OCI-LY7 (cell line): ENCODE results near the gene ENOX1. TPM values are rescaled to one million over a fixed set of nuclear protein-coding genes. Genes with fewer than 3 reads are reported as not detected.

Source experiments
- BruUV-seq: library from RNA; stranded (reverse); fragments of 400-500 nt; replicated peaks from 2 replicates; lab custom pipeline; 2021; lab: Mats Ljungman, UMichigan
- CTCF ChIA-PET: fragments of 300-600 bp; sonication (Branson Sonifier 250); formaldehyde crosslinking; loops from one replicate; lab custom pipeline; 2022; ENCODE audit warnings: antibody characterized with exemption; ENCODE audit not compliant: unreplicated experiment; lab: Charles Lee
- POLR2A ChIA-PET: fragments of 300-600 bp; sonication (Branson Sonifier 250); formaldehyde crosslinking; loops from one replicate; lab custom pipeline; 2022; ENCODE audit warnings: antibody characterized with exemption; lab: Charles Lee
- DNase-seq: peaks from one replicate; pipeline ENCODE4 v3.0.0-alpha.2; 2015; ENCODE audit warnings: low spot score
- H2AFZ ChIP-seq: fragments of 200-600 bp; sonication (generic), shearing (Covaris generic); 2 replicates; pipeline ENCODE4 v1.6.1; 2014; ENCODE audit warnings: mild to moderate bottlenecking, antibody characterized with exemption, low read length, moderate library complexity
- H3K27ac ChIP-seq: fragments of 200-600 bp; sonication (generic); 2 replicates; pipeline ENCODE4 v1.5.1; 2014; ENCODE audit warnings: mixed run types, low read depth, mild to moderate bottlenecking, moderate library complexity, low read length, inconsistent platforms; ENCODE audit not compliant: poor library complexity, severe bottlenecking
- H3K36me3 ChIP-seq: fragments of 200-600 bp; sonication (generic); 2 replicates; pipeline ENCODE4 v1.6.1; 2014; ENCODE audit warnings: mild to moderate bottlenecking, antibody characterized with exemption, low read length, moderate library complexity, mixed read lengths; ENCODE audit not compliant: insufficient read depth
- H3K4me1 ChIP-seq: fragments of 200-600 bp; sonication (generic); 2 replicates; pipeline ENCODE4 v1.5.1; 2014; ENCODE audit warnings: mild to moderate bottlenecking, low read length; ENCODE audit not compliant: insufficient read depth, poor library complexity, severe bottlenecking
- H3K4me2 ChIP-seq: fragments of 200-600 bp; sonication (generic); 2 replicates; pipeline ENCODE4 v1.6.1; 2014; ENCODE audit warnings: mild to moderate bottlenecking, low read length
- H3K4me3 ChIP-seq: fragments of 200-600 bp; sonication (generic); 2 replicates; pipeline ENCODE4 v1.5.1; 2014; ENCODE audit warnings: mild to moderate bottlenecking, low read depth, low read length; ENCODE audit not compliant: poor library complexity, severe bottlenecking
- H3K79me2 ChIP-seq: fragments of 200-600 bp; sonication (generic); 2 replicates; pipeline ENCODE4 v1.6.1; 2016; ENCODE audit warnings: low read depth, mild to moderate bottlenecking, low read length, moderate library complexity, mixed read lengths; ENCODE audit not compliant: insufficient read depth
- H3K9me2 ChIP-seq: fragments of 200-600 bp; sonication (generic); 2 replicates; pipeline ENCODE4 v1.6.1; 2016; ENCODE audit warnings: mild to moderate bottlenecking, low read length, mixed read lengths; ENCODE audit not compliant: insufficient read depth
- H3K9me3 ChIP-seq: fragments of 200-600 bp; sonication (generic); 2 replicates; pipeline ENCODE4 v1.6.1; 2014; ENCODE audit warnings: mild to moderate bottlenecking, mixed run types, low read length, mixed read lengths
- H4K20me1 ChIP-seq: fragments of 200-600 bp; sonication (generic); 2 replicates; pipeline ENCODE4 v1.6.1; 2014; ENCODE audit warnings: mild to moderate bottlenecking, antibody characterized with exemption, low read length, moderate library complexity, mixed read lengths; ENCODE audit not compliant: insufficient read depth
- CTCF ChIP-seq: fragments of 200-600 bp; sonication (generic); conservative IDR thresholded peaks from 2 replicates; pipeline ENCODE4 v1.5.1; 2014; ENCODE audit warnings: mild to moderate bottlenecking, antibody characterized with exemption, low read length, moderate library complexity, mixed read lengths
- EZH2phosphoT487 ChIP-seq: fragments of 200-600 bp; sonication (generic); IDR thresholded peaks from 2 replicates; pipeline ENCODE4 v1.6.1; 2018; ENCODE audit warnings: low read depth, borderline replicate concordance, mild to moderate bottlenecking, mixed run types, antibody characterized with exemption, low read length, moderate library complexity, mixed read lengths
- intact Hi-C: fragments of 100-400 bp; cut with micrococcal nuclease; formaldehyde crosslinking; loops from one replicate; pipeline ENCODE4 v1.10.0; 2022; ENCODE audit not compliant: unreplicated experiment
- total RNA-seq, 2 experiments: library from RNA; depleted of rRNA in 1 of 2; stranded (reverse); fragments of >200 nt in 1 of 2; shearing (Covaris generic) in 1 of 2; gene quantifications; 2 replicates each; pipeline ENCODE4 v1.2.3, GENCODE V29; 2014 to 2022

The ENOX1 gene
- total RNA-seq, 2 experiments from 2014 or later = 0.03 TPM; not detected in 1

- no peak overlapping the region for H3K4me2 ChIP-seq
- no peaks in the 10 kb centered on the region for H3K79me2 ChIP-seq
- TF ChIP-seq EZH2phosphoT487 (no peak), CTCF (no peak)
- POLR2A ChIA-PET = no interaction called here
- CTCF ChIA-PET = no interaction called here
- no peak overlapping the region for H2AFZ ChIP-seq
- DNase-seq = no peak
- H3K9me3 ChIP-seq = no peaks in the 10 kb centered on the region
- H4K20me1 ChIP-seq = no peaks in the 10 kb centered on the region
- H3K36me3 ChIP-seq = no peaks in the 10 kb centered on the region
- H3K4me1 ChIP-seq = no peaks in the 10 kb centered on the region
- no peaks in the 10 kb centered on the region for H3K9me2 ChIP-seq
- intact Hi-C loops = no loop called here
- no peak overlapping the region for H3K4me3 ChIP-seq
- no peak overlapping the region for H3K27ac ChIP-seq
- no TSS peak for BruUV-seq
Measured at GRCh38 chr13:43657485-43657884, 129.3 kb downstream of the ENOX1 start.

- Histone ChIP-seq H4K20me1 (no peaks in the 10 kb centered on the region), H3K4me1 (no peaks in the 10 kb centered on the region), H3K36me3 (no peaks in the 10 kb centered on the region), H2AFZ (no peak overlapping the region), H3K4me3 (no peak overlapping the region), H3K9me2 (no peaks in the 10 kb centered on the region), H3K79me2 (no peaks in the 10 kb centered on the region), H3K9me3 (no peaks in the 10 kb centered on the region), H3K4me2 (no peak overlapping the region), H3K27ac (no peak overlapping the region)
- TF ChIP-seq EZH2phosphoT487 (no peak), CTCF (no peak)
- intact Hi-C loops = no loop called here
- no TSS peak for BruUV-seq
- ChIA-PET POLR2A (no interaction called here), CTCF (no interaction called here)
- no peak for DNase-seq
Measured at GRCh38 chr13:43653980-43654379, 132.8 kb downstream of the ENOX1 start.

- intact Hi-C loops = no loop called here
- no peaks in the 10 kb centered on the region for H3K9me3 ChIP-seq
- no peaks in the 10 kb centered on the region for H3K4me1 ChIP-seq
- no peak overlapping the region for H3K4me2 ChIP-seq
- H3K4me3 ChIP-seq = no peak overlapping the region
- H3K27ac ChIP-seq = no peak overlapping the region
- CTCF ChIA-PET = no interaction called here
- TF ChIP-seq EZH2phosphoT487 = no peak
- TF ChIP-seq CTCF = no peak
- no peak overlapping the region for H2AFZ ChIP-seq
- no peaks in the 10 kb centered on the region for H3K79me2 ChIP-seq
- no peaks in the 10 kb centered on the region for H4K20me1 ChIP-seq
- H3K9me2 ChIP-seq = no peaks in the 10 kb centered on the region
- POLR2A ChIA-PET = no interaction called here
- DNase-seq = no peak
- BruUV-seq = no TSS peak
- no peaks in the 10 kb centered on the region for H3K36me3 ChIP-seq
Measured at GRCh38 chr13:43653395-43653794, 133.4 kb downstream of the ENOX1 start.
